Endothelial cell of umbilical vein (primary cell): ENCODE results near the gene SMARCAD1. TPM values are rescaled to one million over a fixed set of nuclear protein-coding genes. Genes with fewer than 3 reads are reported as not detected.

ENCODE experiments used
- BruUV-seq: library from RNA; stranded (reverse); fragments of 400-500 nt; replicated peaks from 2 replicates; lab custom pipeline; 2021; lab: Mats Ljungman, UMichigan
- CTCF ChIA-PET: fragments of 300-600, 350-600 bp; sonication (Branson Sonifier 250); formaldehyde crosslinking; loops from one replicate; lab custom pipeline; 2021; ENCODE audit warnings: antibody characterized with exemption, inconsistent platforms; lab: Charles Lee
- POLR2A ChIA-PET: fragments of 300-600, 350-600 bp; sonication (Branson Sonifier 250); formaldehyde crosslinking; loops from one replicate; lab custom pipeline; 2021; ENCODE audit warnings: antibody characterized with exemption, inconsistent platforms; lab: Charles Lee
- DNase-seq: peaks from one replicate; pipeline ENCODE4 v3.0.0-alpha.2; 2011; ENCODE audit warnings: low read depth, low spot score
- FAIRE-seq: peaks from 2 replicates; lab custom pipeline; 2011; peaks lifted over from hg19 to GRCh38; lab: Jason Lieb, UNC
- H2AFZ ChIP-seq: 2 replicates; pipeline ENCODE4 v1.6.0; 2012; ENCODE audit warnings: low read depth, low read length, control low read depth, inconsistent platforms
- H3K27ac ChIP-seq: 2 replicates; pipeline ENCODE4 v1.5.1; 2011; ENCODE audit warnings: low read depth, mild to moderate bottlenecking, control low read depth, low read length, moderate library complexity; ENCODE audit not compliant: insufficient read depth
- H3K27me3 ChIP-seq, 2 experiments: 2 replicates each; pipeline versions ENCODE4 v1.6.0 to v1.6.1; 2011; ENCODE audit warnings: low read length in 2 of 2, mixed read lengths in 1 of 2; ENCODE audit not compliant: control insufficient read depth in 2 of 2, insufficient read depth in 2 of 2
- H3K36me3 ChIP-seq, 2 experiments: 2 replicates in 1 of 2; 3 replicates in 1 of 2; pipeline ENCODE4 v1.5.1; 2011; ENCODE audit warnings: low read length in 2 of 2, mild to moderate bottlenecking in 1 of 2, moderate library complexity in 1 of 2; ENCODE audit not compliant: control insufficient read depth in 2 of 2, insufficient read depth in 2 of 2; ENCODE audit errors: extremely low read depth in 1 of 2
- H3K4me1 ChIP-seq: 3 replicates; pipeline ENCODE4 v1.5.1; 2011; ENCODE audit warnings: mild to moderate bottlenecking, low read length; ENCODE audit not compliant: control insufficient read depth, insufficient read depth; ENCODE audit errors: extremely low read depth
- H3K4me2 ChIP-seq: 2 replicates; pipeline ENCODE4 v1.6.1; 2011; ENCODE audit warnings: low read length, control low read depth, mixed read lengths; ENCODE audit not compliant: insufficient read depth
- H3K4me3 ChIP-seq, 3 experiments: fragments of 200-600 bp in 1 of 3; sonication (generic), shearing (Covaris generic) in 1 of 3; replicated peaks in 1 of 3; 2 replicates each; pipeline ENCODE4 v1.5.1; 2011 to 2016; ENCODE audit warnings: control low read depth in 3 of 3, low read length in 3 of 3, mild to moderate bottlenecking in 2 of 3, inconsistent platforms in 1 of 3, low read depth in 1 of 3, moderate library complexity in 1 of 3; ENCODE audit not compliant: insufficient read depth in 1 of 3
- H3K79me2 ChIP-seq: 2 replicates; pipeline ENCODE4 v1.6.0; 2012; ENCODE audit warnings: low read length, inconsistent platforms; ENCODE audit not compliant: control insufficient read depth, insufficient read depth
- H3K9ac ChIP-seq: replicated peaks from 2 replicates; pipeline ENCODE3; 2011; ENCODE audit warnings: low read length, control low read depth; ENCODE audit not compliant: insufficient read depth; ENCODE audit errors: extremely low read depth
- H3K9me1 ChIP-seq: replicated peaks from 3 replicates; pipeline ENCODE4 v1.6.0; 2011; ENCODE audit warnings: mild to moderate bottlenecking, low read length; ENCODE audit not compliant: control insufficient read depth, insufficient read depth; ENCODE audit errors: extremely low read depth
- H3K9me3 ChIP-seq: replicated peaks from 2 replicates; pipeline ENCODE4 v1.5.1; 2012; ENCODE audit warnings: low read length, inconsistent platforms; ENCODE audit not compliant: control insufficient read depth, insufficient read depth
- H4K20me1 ChIP-seq: replicated peaks from 2 replicates; pipeline ENCODE3; 2011; ENCODE audit warnings: mild to moderate bottlenecking, low read length; ENCODE audit not compliant: control insufficient read depth, insufficient read depth; ENCODE audit errors: extremely low read depth
- CTCF ChIP-seq, 2 donors: IDR thresholded peaks; 1 replicate in 1 of 2; 2 replicates in 1 of 2; pipeline ENCODE4 v1.5.1; 2011; ENCODE audit warnings: low read length in 2 of 2, mild to moderate bottlenecking in 2 of 2, moderate library complexity in 2 of 2, control low read depth in 1 of 2, inconsistent platforms in 1 of 2, low read depth in 1 of 2; ENCODE audit not compliant: insufficient read depth in 1 of 2; ENCODE audit errors: extremely low read depth in 1 of 2
- EZH2 ChIP-seq: IDR thresholded peaks from 2 replicates; pipeline ENCODE4 v1.6.1; 2012; ENCODE audit warnings: borderline replicate concordance, low read depth, mild to moderate bottlenecking, moderate library complexity, low read length, inconsistent platforms; ENCODE audit not compliant: severe bottlenecking
- FOS ChIP-seq: IDR thresholded peaks from 2 replicates; pipeline ENCODE4 v1.6.1; 2011; ENCODE audit warnings: mild to moderate bottlenecking, low read length, moderate library complexity, borderline replicate concordance; ENCODE audit not compliant: insufficient read depth
- GATA2 ChIP-seq: IDR thresholded peaks from 2 replicates; pipeline ENCODE4 v1.7.0; 2011; ENCODE audit warnings: low read depth, mild to moderate bottlenecking, moderate library complexity, mixed read lengths, low read length; ENCODE audit not compliant: insufficient read length, insufficient read depth
- JUN ChIP-seq: IDR thresholded peaks from 2 replicates; pipeline ENCODE4 v1.6.1; 2011; ENCODE audit warnings: borderline replicate concordance, low read depth; ENCODE audit not compliant: insufficient read length, insufficient read depth
- MAX ChIP-seq: IDR thresholded peaks from 2 replicates; pipeline ENCODE4 v1.6.1; 2011; ENCODE audit not compliant: insufficient read depth, insufficient read length
- MYC ChIP-seq: IDR thresholded peaks from one replicate; pipeline ENCODE4 v1.6.1; 2011; ENCODE audit warnings: mild to moderate bottlenecking, low read depth, low read length
- POLR2A ChIP-seq: IDR thresholded peaks from 2 replicates; pipeline ENCODE4 v1.6.1; 2012; ENCODE audit warnings: low read depth, mild to moderate bottlenecking, control low read depth, low read length
- POLR2AphosphoS5 ChIP-seq: IDR thresholded peaks from 2 replicates; pipeline ENCODE4 v1.6.1; 2012; ENCODE audit warnings: low read depth, mild to moderate bottlenecking, control low read depth, low read length, moderate library complexity; ENCODE audit not compliant: insufficient read depth
- dilution Hi-C: fragments of 300-500 bp; cut with MboI; formaldehyde crosslinking; loops from one replicate; pipeline ENCODE4 v1.15.0; 2019; ENCODE audit warnings: low sequenced_read_pairs; ENCODE audit not compliant: extremely low pct_ligation_motif_present
- intact Hi-C: fragments of 100-400 bp; cut with micrococcal nuclease; formaldehyde crosslinking; loops from one replicate; pipeline ENCODE4 v1.10.0; 2022
- polyA plus RNA-seq, 4 experiments: library from polyadenylated mRNA; depleted of rRNA in 3 of 4; stranded (reverse) in 3 of 4; unstranded in 1 of 4; fragments of >200 nt; gene quantifications; 2 replicates each; pipeline versions ENCODE4 v1.2.1 to v1.2.3, GENCODE V29; 2011 to 2012; ENCODE audit warnings: missing spikeins in 1 of 4
- total RNA-seq: library from RNA; stranded (reverse); gene quantifications from 2 replicates; pipeline ENCODE4 v1.2.3, GENCODE V29; 2021

Gene SMARCAD1
- total and polyA plus RNA-seq, 2 donors (not counting 3 experiments of a cell fraction or from before 2014, with no cell fraction given) = 15.5 to 34.8 TPM

- H3K4me1 ChIP-seq = no peaks in the 10 kb centered on the region
- no peak overlapping the region for H3K4me3 ChIP-seq
- H3K9me3 ChIP-seq = no peaks in the 10 kb centered on the region
- no peaks in the 10 kb centered on the region for H3K79me2 ChIP-seq
- no peak for FAIRE-seq
- TF ChIP-seq GATA2 = no peak
- no peak for TF ChIP-seq MAX
- TF ChIP-seq CTCF (IDR thresholded peaks at IDR 0.05; ENCODE audit: extremely low read depth in 1 of 2, insufficient read depth in 1 of 2, low read depth in 1 of 2, low read length in 2 of 2) = no peak
- no peak for TF ChIP-seq POLR2AphosphoS5
- TF ChIP-seq MYC = no peak
- no peak for TF ChIP-seq EZH2
- TF ChIP-seq FOS = no peak
- TF ChIP-seq POLR2A = no peak
- no peak for TF ChIP-seq JUN
- dilution Hi-C loops = no loop called here
- ChIA-PET POLR2A (no interaction called here), CTCF (interaction anchor here (0.9 to 2.6 kb wide), 7 partner anchors 10 to 91 kb away, joined by 3 to 8 read pairs (median 4); no protein-coding TSS in a partner anchor)
- no peak overlapping the region for H2AFZ ChIP-seq
- no peak overlapping the region for H3K4me2 ChIP-seq
- no peaks in the 10 kb centered on the region for H3K9me1 ChIP-seq
- BruUV-seq = no TSS peak
- H4K20me1 ChIP-seq = no peaks in the 10 kb centered on the region
- H3K27ac ChIP-seq = no peak overlapping the region
- H3K27me3 ChIP-seq = no peaks in the 10 kb centered on the region
- H3K9ac ChIP-seq = no peak overlapping the region
- intact Hi-C loops = loop anchor here (2.0 kb wide), 1 partner anchor 15 kb away; no protein-coding TSS in a partner anchor
- no peaks in the 10 kb centered on the region for H3K36me3 ChIP-seq
- DNase-seq = no peak
Measured at GRCh38 chr4:94339779-94340178, 132.1 kb downstream of the SMARCAD1 start.

Other genes with a start within 250 kb of the SMARCAD1 start
- gene HPGDS, start 135.0 kb downstream of the SMARCAD1 start, total RNA-seq = not detected in 2 replicates
- 0.06 TPM in 1 of 2 replicates, not detected in the other for gene HPGDS, start 135.0 kb downstream of the SMARCAD1 start, polyA plus RNA-seq
- 310 and 323 TPM in 2 replicates for gene PDLIM5, start 244.1 kb downstream of the SMARCAD1 start, total RNA-seq
- 243 and 281 TPM in 2 replicates for gene PDLIM5, start 244.1 kb downstream of the SMARCAD1 start, polyA plus RNA-seq